Measurements from ENCODE around the gene NEK4.

GRCh38 chr3:52798376-52798977 is 27.7 kb upstream of the NEK4 start:
- no peak for TF ChIP-seq POLR2AphosphoS5 (IDR thresholded peaks at IDR 0.05; ENCODE audit: low read depth, low read length)
- no peak for TF ChIP-seq EZH2 (IDR thresholded peaks at IDR 0.05)
- TF ChIP-seq CTCF (IDR thresholded peaks at IDR 0.05 in 2 of 3, conservative IDR thresholded peaks at IDR 0.05 in 1 of 3; ENCODE audit: borderline replicate concordance in 1 of 3, insufficient read depth in 1 of 3, low read depth in 2 of 3, low read length in 2 of 3) = no peak
- no peak for TF ChIP-seq YY1 (IDR thresholded peaks at IDR 0.05; ENCODE audit: extremely low read depth, insufficient replicate concordance, low read depth, low read length)
- no peak for TF ChIP-seq JUND (IDR thresholded peaks at IDR 0.05)
